C4-2B (cell line): Measurements from ENCODE around the gene ZNF521.

ENCODE experiments used
- H3K27ac ChIP-seq: fragments of 450-650 bp; 2 replicates; pipeline ENCODE4 v1.5.1; 2017
- ZFX ChIP-seq: fragments of 450-650 bp; IDR thresholded peaks from 2 replicates; pipeline ENCODE4 v1.6.1; 2017
- TF ChIP-seq, protein P1 (sequence below): fragments of 450-650 bp; conservative IDR thresholded peaks from 2 replicates; pipeline ENCODE4 v1.5.1; 2017; ENCODE audit warnings: mild to moderate bottlenecking

Gene ZNF521

GRCh38 chr18:25251068-25251467, 100.9 kb downstream of the ZNF521 start:
- no peak overlapping the region for H3K27ac ChIP-seq
- no peak for TF ChIP-seq ZFX
- TF ChIP-seq, protein P1, sequence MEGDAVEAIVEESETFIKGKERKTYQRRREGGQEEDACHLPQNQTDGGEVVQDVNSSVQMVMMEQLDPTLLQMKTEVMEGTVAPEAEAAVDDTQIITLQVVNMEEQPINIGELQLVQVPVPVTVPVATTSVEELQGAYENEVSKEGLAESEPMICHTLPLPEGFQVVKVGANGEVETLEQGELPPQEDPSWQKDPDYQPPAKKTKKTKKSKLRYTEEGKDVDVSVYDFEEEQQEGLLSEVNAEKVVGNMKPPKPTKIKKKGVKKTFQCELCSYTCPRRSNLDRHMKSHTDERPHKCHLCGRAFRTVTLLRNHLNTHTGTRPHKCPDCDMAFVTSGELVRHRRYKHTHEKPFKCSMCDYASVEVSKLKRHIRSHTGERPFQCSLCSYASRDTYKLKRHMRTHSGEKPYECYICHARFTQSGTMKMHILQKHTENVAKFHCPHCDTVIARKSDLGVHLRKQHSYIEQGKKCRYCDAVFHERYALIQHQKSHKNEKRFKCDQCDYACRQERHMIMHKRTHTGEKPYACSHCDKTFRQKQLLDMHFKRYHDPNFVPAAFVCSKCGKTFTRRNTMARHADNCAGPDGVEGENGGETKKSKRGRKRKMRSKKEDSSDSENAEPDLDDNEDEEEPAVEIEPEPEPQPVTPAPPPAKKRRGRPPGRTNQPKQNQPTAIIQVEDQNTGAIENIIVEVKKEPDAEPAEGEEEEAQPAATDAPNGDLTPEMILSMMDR = no peak

DNA sequence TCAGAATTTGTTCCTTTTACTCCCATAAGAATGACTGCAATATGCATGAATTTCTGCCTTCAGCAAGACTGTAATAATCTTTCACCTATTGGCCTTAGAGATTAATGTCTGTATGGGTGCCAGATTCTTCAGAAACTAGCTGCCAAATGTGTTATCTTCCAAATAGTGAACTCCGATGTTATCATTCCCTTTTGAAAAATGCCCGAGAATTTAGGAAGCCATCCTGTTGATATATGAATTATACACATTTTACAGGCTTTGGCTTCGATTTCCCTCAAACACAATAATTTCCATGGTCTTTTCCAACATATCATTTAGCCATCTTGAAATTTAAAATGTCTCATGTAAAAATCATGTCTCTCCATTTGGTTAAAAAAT, 101.5 kb downstream of the ZNF521 start:
- H3K27ac ChIP-seq = no peak overlapping the region
- TF ChIP-seq, protein P1 = no peak
- no peak for TF ChIP-seq ZFX

GRCh38 chr18:25248755-25249154, 103.2 kb downstream of the ZNF521 start:
- TF ChIP-seq ZFX = no peak
- TF ChIP-seq, protein P1 = no peak
- no peak overlapping the region for H3K27ac ChIP-seq

- H3K27ac ChIP-seq = no peak overlapping the region
These were observed 104.2 kb downstream of the ZNF521 start for GRCh38 chr18:25247725-25248124.

DNA sequence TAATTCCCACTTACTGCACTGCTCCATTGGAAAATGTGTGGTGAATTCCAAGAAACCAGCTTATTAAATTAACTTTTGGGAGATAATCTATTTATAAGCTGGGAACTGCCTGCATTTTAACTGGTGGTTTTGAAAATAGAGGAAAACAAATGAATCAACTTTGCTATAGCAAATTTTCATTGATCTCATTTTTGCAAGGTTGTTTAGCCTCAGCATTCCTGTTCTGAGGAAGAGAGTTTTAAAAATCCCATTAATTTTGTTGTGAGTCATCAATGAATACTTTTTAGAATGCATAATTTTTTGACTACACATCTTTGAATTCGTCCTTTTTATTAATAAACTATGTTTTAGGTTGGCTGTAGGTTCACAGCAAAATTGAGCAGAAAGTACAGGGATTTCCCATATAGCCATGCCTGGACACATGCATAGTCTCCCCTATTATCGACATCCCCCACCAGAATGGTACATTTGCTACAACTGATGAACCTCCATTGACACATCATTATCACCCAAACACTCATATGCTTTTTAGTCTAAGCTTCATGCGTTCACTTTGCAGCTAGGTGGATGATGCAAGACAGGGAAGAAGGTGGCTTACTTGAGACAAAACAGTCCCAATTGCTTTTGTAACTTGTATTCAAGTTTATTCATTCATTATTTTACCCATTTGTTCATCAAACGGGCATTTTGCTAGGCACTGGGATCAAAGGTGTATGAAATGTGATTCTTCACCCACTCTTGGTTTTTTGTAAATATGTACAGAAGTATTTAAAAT, 106.9 kb downstream of the ZNF521 start:
- no peak overlapping the region for H3K27ac ChIP-seq
- no peak for TF ChIP-seq ZFX

More at GRCh38 chr18:25247725-25248124, 104.2 kb downstream of the ZNF521 start:
- TF ChIP-seq ZFX = no peak
- TF ChIP-seq, protein P1 = no peak

- no peak for TF ChIP-seq ZFX
- TF ChIP-seq, protein P1 = no peak
- no peak overlapping the region for H3K27ac ChIP-seq
These were observed 107.8 kb downstream of the ZNF521 start for GRCh38 chr18:25244170-25244569.

DNA sequence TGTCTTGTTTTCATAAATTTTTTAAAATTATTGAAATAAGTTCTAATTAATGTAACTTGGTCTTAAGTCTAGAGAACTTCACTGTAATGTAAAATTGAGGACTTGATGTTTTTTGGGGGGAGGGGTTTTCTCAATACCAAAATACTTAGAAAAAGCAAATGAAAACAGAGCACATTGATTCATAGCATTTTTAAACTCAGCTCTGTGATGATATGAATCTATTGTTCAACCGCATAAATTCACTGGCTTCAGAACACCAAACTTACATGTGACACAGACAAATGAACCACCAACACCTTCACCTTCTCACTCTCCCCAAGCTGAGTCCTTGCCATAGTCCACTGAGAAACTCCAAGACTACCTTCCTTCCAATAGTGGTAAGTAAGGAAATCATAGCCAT, 108.2 kb downstream of the ZNF521 start:
- no peak overlapping the region for H3K27ac ChIP-seq
- TF ChIP-seq ZFX = no peak
- TF ChIP-seq, protein P1 = no peak

DNA sequence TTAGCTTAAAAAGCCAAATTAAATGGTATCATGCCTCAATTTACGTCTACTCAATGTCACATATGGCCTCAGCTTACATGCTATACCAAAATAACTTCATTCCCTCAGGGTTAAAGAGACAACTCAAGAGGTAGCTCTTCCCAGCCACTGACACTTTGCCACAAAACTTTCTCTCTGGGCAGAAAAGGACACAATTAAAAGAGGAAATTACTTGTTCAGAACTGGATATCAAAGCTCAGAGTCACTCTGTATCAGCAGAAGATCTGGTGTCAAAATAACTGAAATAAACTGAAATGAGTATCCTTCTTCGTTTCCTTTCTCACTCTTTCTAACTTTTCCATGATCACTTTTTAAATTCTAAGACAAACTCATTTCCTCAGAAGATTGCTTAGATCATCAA, 108.7 kb downstream of the ZNF521 start:
- no peak overlapping the region for H3K27ac ChIP-seq
- TF ChIP-seq, protein P1 = no peak
- no peak for TF ChIP-seq ZFX
